Measurements from ENCODE around the gene HTT-AS.

DNA sequence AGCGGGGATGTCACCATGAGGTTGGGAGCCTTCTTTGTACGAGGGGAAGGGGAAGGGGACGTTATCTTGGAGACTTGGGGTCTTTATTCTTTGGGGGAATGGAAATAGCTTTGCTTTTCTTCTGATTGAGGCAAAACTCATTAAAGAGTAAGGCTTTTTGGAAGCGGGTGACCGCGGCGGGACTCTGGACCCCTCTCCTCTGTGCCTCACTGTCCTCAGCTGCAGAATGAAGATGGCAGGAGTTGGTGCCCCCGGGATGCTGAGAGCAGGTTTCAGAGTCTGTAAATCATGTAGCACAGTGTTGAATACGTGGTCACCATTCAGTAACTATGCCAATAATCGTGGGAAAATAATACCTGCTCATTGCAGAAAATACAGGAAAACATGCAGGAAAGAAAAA, 32.1 kb downstream of the HTT-AS start:
- TF ChIP-seq, protein P1, sequence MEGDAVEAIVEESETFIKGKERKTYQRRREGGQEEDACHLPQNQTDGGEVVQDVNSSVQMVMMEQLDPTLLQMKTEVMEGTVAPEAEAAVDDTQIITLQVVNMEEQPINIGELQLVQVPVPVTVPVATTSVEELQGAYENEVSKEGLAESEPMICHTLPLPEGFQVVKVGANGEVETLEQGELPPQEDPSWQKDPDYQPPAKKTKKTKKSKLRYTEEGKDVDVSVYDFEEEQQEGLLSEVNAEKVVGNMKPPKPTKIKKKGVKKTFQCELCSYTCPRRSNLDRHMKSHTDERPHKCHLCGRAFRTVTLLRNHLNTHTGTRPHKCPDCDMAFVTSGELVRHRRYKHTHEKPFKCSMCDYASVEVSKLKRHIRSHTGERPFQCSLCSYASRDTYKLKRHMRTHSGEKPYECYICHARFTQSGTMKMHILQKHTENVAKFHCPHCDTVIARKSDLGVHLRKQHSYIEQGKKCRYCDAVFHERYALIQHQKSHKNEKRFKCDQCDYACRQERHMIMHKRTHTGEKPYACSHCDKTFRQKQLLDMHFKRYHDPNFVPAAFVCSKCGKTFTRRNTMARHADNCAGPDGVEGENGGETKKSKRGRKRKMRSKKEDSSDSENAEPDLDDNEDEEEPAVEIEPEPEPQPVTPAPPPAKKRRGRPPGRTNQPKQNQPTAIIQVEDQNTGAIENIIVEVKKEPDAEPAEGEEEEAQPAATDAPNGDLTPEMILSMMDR (IDR thresholded peaks at IDR 0.05), result no peak
- no peak for TF ChIP-seq EP300 (IDR thresholded peaks at IDR 0.05)
